RPMI7951 (cell line): ENCODE results near the gene PWWP2B. TPM values are rescaled to one million over a fixed set of nuclear protein-coding genes. Genes with fewer than 3 reads are reported as not detected.
"Not testable (repeated sequence)": the region's sequence is repeated elsewhere in the genome, so short reads cannot be mapped to it uniquely, and the experiment has no call there.

Experiments used
- DNase-seq: peaks from one replicate; pipeline ENCODE4 v3.0.0-alpha.2; 2012; ENCODE audit warnings: low read depth
- total RNA-seq: library from RNA; depleted of rRNA; stranded (reverse); fragments of >200 nt; shearing (Covaris generic); gene quantifications from 2 replicates; pipeline ENCODE4 v1.2.3, GENCODE V29; 2014

The PWWP2B gene
- total RNA-seq, 1 experiment from 2014 or later = 4.7 TPM

DNA sequence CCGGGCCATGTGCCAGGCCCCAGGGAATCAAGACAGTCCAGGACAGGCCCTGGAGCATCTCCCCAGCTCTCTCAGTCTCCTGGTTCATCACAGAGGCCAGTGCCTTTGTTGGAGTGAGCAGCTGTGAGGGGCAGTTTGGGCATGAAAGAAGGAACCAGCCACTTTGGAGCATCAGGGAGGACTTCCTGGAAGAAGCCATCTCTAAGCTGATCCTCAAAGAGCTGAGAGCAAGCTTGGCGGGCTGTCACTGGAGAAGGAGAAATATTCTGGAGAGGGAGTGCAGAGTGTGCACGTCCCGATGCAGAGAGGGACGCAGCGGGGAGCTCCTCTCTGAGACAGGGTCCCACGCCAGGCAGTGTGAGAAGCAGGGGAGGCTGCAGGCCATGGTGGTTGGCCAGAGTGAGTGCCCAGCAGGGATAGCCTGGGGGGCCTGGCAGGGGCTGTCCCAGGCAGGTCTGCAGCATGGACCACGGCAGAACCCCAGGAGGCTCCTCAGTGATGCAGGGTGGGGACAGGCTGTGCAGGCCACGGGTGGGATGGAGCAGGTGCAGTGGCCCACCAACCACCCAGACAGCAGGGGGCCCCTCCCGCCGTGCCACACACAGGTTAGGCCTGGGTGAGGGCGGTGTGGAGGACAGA lies 34.7 kb downstream of the PWWP2B start:
- DNase-seq = no peak

DNA sequence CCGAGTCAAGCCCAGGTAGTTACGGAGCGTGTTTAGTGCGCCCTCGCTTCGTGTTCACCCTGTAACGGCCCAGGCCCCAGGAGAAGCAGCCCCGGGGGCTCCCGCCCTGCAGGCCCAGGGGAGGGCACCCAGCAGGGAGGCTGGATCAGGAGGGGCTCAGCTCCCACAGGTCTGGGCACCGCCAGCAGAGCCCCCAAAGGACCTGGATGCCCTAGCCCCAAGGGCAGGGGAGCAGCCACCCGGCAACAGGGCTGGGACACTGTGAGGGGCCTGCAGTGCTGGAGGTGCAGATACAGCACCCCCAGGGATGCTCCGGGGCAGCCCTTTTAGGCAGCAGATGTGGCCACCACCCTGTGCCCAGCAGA lies 35.2 kb downstream of the PWWP2B start:
- no peak for DNase-seq

DNA sequence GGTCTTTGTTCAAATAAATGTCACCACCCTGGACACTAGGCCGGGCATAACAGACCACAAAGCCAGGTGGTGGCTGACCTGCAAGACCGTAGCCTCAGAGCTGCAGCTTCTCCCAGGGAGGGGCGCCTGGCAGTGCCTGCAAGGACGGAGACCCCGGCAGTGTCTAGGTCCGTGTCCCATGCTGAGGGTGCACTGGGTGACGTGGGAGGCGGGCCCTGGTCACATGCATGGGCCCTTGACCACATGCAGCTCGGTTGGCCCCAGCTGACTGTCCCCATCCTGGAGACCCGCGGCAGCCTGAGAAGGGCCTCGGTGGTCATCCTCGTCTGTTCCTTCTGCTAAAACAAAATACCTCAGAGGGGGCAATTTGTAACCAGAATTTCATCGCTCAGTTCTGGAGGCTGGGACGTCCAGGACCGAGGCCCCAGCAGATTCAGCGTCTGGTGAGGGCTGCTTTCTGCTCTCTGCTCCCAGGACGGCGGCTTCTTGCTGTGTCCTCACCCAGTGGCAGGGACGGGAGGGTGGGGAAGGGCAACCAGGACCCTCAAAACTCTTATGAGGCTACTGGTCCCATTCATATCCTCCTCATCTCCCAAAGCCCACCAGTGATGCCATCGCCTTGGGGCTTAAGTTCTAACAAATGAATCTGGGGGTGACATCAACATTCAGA lies 36.8 kb downstream of the PWWP2B start:
- no peak for DNase-seq

DNA sequence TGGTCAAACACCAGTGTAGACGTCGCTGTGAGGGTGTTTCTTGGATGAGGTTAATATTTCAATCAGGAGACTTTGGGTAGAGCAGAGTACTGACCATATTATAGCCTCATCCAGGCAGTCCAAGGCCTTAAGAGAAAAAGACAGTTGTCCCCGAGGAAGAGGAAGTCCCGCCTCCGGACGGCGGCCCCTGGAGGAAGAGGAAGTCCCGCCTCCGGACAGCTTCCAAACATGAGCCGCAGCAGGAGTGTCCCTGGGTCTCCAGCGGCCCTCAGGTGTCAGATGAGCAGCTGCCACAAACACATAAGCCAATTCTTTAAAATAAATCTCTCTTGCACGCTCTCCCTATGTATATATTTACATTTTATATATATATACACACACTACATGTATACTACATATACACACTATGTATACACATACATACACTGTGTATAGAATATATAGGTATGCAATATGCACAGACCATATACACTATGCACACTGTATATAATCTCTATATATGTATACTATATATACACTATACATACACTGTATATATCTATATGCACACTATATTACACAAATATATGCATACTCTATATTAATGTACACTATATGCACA lies 37.5 kb downstream of the PWWP2B start:
- DNase-seq = no peak

DNA sequence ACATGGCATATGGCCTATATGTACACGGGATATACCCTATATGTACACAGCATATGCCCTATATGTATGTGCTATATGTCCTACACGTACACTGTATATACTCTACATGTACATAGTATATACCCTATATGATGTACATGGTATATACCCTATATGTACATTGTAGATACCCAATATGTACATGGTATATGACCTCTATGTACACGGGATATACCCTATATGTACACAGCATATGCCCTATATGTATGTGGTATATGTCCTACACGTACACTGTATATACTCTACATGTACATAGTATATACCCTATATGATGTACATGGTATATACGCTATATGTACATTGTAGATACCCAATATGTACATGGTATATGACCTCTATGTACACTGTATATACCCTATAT lies 38.3 kb downstream of the PWWP2B start:
- not testable (repeated sequence) for DNase-seq

DNA sequence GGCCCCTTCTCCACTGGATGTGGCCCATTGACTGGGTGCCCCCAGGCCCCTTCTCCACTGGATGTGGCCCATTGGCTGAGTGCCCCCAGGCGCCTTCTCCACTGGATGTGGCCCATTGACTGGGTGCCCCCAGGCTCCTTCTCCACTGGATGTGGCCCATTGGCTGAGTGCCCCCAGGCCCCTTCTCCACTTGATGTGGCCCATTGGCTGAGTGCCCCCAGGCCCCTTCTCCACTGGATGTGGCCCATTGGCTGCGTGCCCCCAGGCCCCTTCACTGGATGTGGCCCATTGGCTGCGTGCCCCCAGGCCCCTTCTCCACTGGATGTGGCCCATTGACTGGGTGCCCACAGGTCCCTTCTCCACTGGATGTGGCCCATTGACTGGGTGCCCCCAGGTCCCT lies 39.1 kb downstream of the PWWP2B start:
- DNase-seq = not testable (repeated sequence)

DNA sequence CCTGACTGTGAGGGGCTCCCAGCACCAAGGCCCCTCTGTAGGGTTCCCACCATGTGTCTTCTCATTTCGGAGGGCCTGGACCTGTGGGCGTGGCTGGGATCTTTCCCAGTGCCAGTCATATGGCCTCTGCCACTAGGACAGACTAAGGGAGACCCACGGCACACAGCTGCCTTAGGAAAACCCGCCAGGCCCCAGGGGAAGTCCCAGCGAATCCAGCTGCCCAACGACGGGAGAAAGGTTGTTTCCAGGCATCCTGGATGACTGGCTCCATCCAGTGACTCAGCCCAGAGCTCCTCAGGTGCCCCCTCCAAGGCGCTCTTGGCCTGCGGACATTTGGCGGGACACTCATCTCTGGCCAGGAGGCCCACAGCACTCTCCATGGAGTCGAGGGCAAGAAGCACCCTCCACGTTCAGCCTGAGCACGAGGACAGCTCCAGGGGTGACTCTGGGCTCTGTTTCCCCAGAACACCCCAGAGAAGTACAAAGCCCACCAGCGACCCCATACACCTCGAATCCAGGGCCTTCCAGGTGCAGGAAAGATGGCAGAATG lies 39.9 kb downstream of the PWWP2B start:
- DNase-seq = no peak

DNA sequence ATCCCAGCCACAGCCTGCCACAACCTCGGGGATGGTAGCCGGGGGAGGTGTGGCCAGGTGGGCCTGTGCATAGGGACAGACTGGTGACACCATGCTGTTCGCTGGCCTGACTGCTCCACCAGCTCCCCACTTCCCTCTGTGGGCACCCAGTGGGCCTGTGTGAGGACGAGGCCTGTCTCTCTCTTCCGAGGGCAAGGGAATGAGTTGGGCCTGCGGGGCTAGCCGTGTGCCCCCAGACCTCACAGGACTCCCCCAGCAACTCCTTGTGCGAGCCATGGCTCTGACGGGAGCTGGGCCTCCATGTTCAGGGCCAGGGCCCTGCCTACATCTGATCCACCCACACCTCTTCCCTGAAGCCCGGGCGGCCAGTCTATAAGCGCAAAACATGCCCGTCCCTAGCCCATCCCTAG lies 40.5 kb downstream of the PWWP2B start:
- DNase-seq = no peak

DNA sequence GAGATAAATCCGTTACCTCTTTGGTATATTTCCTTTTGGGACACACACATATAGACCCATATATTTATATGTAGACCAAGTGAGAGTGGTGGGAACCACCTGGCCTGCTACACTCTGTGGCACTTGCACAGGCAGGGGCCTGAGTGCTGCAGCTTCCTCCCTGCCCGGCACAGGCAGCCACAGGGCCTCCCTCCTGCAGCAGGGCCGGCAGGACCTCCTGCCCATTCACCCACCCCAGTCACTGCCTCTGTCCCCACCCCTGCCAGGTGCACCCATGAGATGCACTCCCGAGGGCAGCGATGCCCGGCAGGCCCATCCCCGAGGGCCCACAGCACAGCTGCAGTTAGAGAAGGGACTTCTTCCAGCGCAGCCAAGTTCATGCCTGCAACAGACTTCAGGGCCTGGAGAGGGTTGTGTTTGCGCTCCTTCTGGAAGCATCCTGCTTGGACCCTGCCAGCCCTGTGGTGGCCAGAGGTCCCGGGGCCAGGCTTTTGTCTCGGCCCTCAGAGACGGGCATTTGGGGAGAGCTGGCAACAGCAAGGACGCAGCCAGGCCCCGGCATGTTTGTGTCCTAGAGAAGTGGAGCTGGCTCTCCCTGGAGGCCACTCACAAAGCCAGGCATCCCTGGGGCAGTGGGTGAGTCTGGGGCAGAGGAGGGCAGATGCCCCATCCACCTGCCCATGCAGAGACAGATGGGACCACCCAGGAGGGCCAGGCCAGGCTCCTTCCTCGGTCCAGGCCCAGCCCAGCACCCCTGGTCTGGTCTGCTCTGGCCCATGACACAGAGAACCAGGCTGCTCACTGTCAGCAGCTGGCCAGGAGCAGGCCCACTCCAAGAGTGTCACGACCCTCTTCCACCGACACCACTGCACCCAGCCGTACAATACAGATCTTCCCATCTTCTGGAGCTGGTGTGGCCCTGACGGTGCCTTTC lies 41.4 kb downstream of the PWWP2B start:
- DNase-seq = no peak

DNA sequence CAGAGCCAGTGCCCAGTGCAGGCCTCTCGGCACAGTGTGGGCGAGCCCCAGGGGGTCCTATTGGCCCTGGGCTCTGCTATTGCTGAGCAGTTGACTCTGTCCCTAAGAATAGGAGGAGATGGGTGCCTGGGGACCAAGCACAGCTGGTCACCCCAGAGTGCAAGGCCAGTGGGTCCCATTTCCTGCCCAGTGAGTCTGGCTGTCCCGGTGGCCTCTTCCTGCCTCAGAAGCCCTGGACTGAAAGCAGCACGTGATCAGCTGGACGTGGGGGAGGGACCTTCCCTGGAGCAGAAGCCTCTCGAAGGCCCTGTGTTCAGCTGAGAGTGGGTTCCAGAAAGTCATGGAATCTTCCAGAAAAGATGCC lies 42.0 kb downstream of the PWWP2B start:
- no peak for DNase-seq

DNA sequence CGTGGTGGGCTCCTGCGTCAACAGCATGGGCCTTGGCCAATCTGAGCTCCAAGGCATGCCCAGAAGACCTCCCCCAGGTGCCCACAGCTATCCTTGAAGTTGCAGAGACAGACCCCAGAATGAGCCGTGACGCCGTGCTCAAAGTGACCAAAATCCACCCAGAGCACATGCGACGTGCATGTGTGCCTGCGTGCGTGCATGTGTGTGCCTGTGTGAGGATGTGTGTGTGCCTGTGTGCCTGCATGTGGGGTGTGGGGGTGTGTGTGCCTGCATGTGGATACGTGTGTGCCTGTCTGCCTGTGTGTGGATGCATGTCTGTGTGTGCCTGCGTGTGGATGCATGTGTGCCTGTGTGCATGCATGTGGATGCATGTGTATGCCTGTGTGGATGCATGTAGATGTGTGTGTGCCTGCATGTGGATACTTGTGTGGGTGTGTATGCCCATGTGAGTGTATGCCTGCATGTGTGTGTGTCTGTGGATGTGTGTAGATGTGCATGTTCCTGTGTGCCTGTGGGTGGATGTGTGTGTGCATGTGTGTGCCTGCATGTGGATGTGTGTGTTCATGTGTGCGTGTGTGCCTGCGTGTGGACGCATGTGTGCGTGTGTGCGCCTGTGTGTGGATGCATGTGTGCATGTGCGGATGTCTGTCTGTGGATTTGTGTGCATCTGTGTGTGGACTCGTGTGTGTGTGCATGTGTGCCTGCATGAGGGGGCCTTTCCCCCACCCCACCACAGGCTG lies 42.6 kb downstream of the PWWP2B start:
- DNase-seq = no peak

DNA sequence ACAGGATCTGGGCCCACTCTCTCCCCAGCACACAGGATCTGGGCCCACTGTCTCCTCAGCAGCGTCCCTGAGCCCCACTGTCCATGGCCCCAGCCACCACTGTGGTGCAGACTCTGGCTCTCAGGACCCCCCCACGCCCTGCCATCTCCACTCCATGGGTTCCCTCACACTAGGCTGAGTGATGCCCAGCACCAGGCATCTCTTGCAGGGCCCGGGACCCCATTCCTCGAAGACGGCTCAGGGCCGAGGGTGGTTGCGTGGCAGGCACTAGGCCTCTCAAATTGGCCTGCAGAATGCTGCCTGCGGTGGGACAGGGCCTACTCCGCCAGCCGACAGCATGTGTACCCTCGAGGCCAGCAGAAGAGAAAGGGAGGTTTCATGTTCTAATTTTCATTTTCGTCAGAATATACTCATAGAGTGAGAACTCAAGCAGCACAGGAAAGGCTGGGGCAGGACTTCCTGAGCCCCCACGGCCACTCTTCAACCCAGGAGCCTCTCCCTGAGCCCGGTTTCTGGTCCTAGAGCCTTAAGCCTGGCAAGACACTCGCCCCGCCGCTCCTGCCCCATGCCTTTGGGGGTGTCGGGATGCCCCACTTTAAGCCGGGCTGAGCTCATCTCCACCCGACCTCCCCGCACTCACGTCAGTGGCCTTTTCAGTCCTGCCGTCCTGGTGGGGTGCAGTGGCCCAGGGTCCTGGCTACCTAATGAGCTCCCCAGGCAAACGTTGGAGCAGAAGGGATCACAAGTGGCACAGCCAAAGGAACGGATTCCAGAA lies 44.0 kb downstream of the PWWP2B start:
- no peak for DNase-seq

DNA sequence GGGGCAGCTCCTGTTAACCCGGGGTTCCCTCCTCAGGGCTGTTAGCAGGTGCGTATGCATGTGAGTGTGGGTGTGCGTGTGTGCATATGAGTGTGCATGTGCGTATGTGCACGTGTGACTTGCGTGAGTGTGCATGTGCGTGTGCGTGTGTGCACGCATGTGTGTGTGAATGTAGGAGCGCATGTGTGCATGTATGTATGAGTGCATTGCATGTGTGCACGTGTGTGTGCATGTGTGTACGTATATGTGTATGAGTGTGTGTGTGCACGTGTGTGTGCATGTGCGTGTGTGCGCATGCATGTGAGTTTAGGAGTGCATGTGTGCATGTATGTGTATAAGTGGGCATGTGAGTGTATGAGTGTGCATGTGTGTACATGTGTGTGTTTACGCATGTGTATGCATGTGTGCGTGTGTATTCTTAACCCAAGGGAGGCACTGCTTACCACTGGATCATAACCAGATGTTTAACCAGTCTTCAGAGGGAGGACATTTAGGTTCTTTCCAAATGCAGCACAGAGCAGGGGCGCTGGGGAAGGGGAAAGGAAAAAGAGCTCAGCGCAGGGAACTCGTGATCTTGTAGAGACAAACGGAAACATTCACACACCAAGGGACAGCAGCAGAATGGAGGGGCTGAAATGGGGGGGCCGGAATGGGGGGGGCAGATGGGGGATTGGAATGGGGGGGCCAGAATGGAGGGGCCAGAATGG lies 45.0 kb downstream of the PWWP2B start:
- DNase-seq = no peak

DNA sequence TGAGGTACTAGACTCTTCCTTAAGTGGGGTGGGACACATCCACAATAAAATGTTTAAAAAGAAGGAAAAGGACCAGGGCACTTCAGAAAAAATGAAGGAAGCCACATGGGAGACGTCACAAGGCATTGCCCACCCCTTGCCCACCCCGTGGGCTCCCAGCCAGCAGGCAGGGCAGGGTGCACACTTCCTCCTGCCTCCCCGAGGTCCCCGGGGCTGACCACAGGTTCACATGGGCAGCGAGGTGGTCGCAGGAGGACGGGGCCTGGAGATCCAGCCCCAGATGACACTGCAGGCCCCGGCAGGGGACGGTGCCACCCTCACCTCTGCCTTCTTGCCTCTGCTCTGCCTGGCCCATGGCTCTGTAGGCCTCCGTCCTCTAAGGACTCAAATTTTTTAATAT lies 45.6 kb downstream of the PWWP2B start:
- no peak for DNase-seq

DNA sequence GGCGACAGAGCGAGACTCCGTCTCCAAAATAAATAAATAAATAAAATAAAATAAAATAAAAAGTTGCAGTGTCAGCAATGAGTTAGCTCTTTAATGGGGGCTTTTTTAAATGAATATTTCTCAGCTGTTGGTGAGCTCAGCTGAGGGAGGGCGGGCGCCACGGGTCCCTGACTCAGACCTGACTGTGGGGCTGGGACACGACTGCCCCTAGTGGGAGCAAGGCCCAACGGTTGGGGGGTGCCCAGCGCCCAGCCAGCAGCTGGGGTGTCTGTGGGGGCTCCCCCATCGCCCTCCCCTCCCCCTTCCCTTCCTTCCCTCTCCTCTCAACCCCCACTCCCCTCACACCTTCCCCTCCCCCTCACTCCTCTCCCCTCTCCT lies 46.6 kb downstream of the PWWP2B start:
- peak; percentile 19 for DNase-seq

DNA sequence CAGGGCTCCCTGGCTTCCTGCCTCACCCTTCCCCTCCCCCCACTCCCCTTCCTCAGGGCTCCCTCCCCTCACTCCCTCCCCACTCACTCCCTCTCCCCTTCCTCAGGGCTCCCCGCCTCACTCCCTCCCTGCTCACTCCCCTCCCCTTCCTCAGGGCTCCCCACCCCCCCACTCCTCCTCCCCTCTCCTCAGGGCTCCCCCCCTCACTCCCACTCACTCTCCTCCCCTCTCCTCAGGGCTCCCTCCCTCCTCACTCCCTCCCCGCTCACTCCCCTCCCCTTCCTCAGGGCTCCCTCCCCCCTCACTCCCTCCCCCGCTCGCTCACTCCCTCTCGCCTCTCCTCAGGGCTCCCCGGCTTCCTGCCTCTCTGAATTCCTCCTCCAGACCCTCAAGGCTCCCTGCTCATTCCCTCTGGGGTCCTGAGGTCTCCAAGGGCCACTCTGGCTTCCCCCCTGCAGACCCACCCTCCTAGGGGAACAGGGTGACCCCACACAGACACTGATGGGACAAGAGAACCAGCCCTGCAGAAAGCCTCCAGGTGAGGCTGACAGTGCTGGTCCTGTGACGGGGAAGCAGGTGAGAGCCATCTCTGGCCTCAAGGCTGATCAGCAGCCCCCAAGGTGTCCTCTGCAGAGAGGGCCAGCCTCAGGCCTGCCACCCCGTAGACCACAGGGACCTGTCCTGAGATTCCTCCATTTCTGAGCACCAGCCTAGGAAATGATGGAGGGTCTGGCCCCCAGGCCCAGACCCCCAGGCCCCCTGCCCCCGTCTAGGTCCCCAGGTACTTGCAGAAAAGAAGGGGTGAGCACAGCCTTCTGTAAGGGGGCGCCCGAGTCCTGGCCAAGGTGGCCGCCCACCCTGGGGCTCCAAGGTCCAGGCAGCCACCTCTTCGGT lies 47.2 kb downstream of the PWWP2B start:
- DNase-seq = no peak

DNA sequence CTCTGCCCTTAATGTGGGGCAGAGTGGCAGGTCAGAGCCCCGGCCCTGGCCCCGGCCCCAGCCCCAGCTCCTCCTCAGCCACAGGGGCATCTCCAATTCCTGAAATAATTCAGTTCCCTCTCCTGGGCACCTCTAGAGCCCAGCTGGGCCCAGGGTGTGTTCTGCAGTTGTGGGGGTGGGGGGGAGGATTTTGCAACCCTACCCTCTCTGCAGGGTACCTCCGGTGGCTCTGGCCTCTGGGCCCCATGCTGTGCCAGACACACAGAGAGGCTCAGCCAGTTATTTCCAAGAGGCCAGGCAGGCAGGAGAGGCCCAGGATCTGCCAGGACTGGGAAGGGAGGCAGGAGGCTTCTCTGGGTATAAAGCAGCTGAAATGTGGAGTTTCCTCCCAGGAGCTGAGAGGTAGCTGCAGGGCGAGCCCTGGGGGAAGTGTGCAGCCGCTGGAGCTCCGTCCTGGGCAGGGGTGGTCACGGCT lies 47.9 kb downstream of the PWWP2B start:
- no peak for DNase-seq

DNA sequence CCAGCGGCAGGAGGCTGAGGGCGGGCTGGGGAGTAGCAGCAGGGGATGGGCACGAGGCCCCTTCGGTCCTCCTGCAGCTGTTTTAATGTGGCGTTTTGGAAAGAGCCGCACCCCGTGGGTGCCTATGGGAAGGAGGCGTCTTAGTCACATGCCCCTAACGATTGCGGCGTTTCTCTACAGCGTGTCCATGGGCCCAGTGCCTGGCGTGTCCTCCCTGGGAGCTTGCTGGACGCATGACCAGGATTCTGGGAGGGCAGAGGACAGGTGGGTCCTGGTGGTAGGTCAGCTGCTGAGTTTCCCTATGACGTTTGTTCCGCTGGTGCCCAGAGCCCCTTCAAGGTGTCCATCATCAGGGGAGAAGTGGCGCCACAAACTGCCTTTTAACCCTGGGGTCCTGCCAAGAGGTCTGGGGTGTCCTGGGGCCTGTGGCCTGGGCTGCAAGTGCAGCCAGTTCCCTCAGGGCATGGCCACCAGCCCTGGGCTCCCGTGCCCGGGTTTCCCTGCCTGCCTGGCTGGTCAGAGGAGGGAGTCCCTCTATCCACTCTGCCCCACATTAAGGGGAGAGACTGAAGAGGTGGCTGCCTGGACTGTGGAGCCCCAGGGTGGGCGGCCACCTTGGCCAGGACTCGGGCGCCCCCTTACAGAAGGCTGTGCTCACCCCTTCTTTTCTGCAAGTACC lies 48.7 kb downstream of the PWWP2B start:
- no peak for DNase-seq
